Fibroblast of peridontal ligament (primary cell): ENCODE results near the gene NOL4.
"Not testable (repeated sequence)": the region's sequence is repeated elsewhere in the genome, so short reads cannot be mapped to it uniquely, and the experiment has no call there.

ENCODE experiments used
- DNase-seq: peaks from one replicate; pipeline ENCODE4 v3.0.0-alpha.2; 2010; ENCODE audit errors: extremely low read depth

The NOL4 gene

DNA sequence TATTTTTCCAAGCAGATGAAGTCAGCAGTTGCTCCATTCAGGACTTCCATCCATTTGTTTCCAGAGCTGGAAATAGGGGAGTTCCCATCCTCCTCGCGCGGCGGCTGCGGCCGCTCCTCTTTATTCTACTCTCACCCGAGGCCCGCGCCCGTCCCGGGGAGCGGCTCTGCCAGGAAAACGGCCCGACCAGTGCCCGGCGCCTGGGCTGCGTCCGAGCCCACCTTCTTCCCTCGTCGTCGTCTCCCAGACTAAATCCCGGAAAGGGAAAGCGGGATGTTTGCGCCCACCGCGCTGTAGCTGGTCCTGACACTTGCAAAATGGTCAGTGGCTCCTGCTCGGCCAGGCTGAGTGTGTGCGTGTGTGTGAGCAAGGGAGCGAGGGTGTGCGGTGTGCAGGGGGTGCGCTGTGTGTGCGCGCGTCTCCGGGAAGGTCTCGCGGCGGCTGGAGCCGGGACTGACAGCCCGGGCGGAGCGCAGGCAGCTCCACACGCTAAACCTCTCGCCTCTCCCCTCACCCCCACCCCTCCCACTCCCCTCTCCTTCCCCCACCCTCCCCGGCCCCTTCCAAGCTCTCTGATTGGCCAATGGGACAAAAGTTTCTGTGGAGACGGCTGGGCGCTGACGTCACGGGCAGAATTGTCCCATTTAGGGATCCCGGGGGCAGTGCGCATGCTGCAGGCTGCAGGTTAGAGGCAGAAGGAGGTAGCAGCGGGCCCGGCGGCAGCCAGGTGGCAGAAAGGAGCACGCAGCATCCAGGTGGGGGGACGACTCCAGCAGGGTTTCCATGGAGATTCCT lies at the start of gene NOL4:
Gene NOL4 (minus strand): TSS at position 491 of the 795 bp plus-strand sequence. CDS start 1,660 bp downstream, outside the sequence.
- DNase-seq: no peak

DNA sequence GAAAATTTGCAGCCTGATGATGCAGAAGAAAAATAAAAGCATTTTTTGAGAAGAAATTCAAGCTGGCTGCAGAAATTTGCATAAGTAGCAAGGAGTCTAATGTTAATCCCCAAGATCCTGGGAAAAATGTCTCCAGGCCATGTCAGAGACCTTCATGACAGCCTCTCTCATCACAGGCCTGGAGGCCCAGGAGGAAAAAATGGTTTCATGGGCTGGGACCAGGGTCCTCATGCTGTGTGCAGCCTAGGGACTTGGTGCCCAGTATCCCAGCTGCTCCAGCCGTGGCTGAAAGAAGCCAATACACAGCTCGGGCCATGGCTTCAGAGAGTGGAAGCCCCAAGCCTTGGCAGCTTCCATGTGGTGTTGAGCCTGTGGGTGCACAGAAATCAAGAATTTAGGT lies 41.3 kb upstream of the NOL4 start:
- not testable (repeated sequence) for DNase-seq

- no peak for DNase-seq
Observed at GRCh38 chr18:34261865-34262780, 37.4 kb upstream of the NOL4 start.

- no peak for DNase-seq
Observed at GRCh38 chr18:34258176-34258575, 33.5 kb upstream of the NOL4 start.

DNA sequence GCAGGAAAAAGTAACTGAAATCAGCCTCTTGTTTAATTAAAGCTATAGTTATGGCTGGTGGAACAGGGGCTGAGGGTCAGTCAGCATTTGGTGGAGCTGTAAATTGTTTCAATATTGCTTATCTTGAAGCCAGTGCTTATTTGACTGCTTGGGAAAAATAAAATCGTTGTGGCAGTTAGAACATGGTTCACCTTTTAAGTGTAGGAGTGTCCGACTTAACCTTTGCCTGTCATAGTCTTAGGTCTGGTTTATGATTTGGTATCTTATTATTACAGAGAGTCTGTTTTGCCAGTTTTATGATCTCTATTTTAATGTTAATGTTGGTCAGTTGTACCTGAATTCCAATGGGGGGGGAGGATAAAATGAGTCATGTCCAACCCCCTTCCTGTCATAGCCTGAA lies 27.2 kb upstream of the NOL4 start:
- no peak for DNase-seq

GRCh38 chr18:34248727-34249126 lies 24.0 kb upstream of the NOL4 start:
- no peak for DNase-seq

- DNase-seq: no peak
Observed at GRCh38 chr18:34242739-34243138, 18.0 kb upstream of the NOL4 start.

GRCh38 chr18:34233781-34234388 lies 9.2 kb upstream of the NOL4 start:
- not testable (repeated sequence) for DNase-seq

GRCh38 chr18:34225218-34225553 lies 473 bp upstream of the NOL4 start:
- no peak for DNase-seq

DNA sequence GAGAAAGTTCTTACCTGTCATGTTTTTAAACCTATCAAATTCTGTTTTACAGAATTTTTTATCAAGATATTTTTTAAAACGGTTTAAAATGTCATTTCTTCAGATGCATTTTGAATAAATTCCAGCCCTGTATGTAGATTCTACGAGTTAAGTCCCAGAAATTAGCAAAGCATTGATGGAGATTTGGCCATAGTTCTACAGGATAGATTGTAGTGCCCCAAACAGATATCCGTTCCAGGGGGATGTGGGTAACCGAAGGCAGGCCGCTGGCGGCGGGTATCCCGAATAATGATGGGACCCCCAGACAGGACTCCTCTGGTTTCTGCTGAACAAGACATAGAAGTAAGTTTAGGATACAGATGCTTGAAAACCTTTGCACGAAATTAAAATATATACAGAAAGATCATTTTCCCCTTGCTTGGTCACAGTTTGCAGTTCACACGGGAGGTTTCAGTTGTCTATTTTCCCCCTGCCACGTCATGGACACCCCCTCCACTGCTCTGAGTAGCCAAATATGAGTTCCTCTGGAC lies 755 bp downstream of the NOL4 start:
- DNase-seq: no peak

DNA sequence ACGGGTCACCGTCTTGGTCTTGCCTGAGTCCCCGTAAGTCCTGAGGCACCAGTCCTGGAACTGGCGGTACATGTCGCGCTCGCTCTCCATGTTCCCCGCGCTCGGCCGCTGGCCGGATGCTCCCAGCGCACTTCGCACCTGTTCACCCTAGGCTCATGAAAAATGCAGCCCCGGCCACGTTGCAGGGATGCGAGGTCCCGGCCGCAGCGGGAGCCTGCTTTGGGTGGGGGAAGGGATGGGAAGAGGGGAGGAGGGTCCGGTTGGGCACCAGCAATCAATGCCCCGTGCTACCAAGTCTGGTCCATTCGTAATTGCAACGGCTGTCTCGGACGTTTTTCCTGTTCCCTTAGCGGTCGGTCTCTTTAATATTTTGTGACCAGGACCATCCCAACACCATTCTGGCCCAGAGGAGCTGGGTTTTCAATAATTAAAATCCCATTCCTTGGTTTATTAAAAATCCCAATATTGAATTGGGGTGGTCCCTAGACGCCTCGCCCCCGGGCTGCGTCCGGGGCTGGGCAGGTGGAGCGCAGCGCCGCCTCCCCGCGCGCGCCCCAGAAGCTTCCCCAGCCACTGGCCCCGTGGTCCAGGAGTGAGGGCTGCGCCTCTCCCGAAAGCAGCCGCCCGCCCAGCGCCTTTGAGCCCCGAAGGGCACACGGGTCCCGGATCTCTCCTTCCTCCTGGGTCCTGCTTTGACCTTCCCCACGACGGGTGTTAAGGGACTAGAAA lies 1.4 kb downstream of the NOL4 start:
- no peak for DNase-seq

DNA sequence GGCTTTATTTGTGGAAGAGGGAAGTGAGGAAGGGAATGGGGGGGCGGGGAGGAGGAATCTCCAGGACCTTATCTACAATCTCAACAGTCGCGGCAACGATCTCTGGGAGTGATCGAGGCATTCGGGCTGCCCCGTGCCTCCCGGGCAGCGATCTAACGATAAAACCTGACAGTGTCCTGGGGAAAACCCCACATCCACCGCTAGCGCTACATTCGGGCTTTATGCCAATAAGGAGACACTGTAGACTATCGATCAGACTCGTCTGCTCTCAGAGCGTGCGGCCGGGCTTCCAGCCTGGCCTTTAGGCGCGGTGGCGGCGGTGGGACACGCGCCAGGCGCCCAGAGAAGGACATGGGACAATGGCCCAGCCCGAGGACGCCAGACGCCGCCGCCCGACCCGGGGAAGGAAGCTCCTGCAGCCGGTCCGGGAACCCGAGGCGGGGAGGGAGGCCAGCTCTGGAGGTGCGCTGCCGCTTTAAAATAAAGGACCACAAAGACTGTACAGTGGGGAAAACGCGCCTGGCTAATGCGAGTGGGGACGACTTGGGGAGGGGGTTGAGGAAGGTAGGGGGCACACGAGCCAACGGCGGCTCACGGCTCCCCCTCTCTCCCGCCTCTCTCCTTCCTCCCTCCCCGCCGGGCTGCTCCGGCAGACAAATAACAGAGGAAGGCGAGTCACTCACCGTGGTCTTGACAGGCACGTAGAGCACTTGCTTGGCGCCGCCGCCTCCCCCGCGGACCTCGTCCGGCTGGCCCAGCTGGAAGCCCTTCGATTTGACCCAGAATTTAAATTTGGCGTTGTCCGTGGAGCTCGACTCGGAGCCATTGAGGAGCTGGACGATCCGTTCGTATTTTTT lies 2.2 kb downstream of the NOL4 start:
- DNase-seq: no peak

DNA sequence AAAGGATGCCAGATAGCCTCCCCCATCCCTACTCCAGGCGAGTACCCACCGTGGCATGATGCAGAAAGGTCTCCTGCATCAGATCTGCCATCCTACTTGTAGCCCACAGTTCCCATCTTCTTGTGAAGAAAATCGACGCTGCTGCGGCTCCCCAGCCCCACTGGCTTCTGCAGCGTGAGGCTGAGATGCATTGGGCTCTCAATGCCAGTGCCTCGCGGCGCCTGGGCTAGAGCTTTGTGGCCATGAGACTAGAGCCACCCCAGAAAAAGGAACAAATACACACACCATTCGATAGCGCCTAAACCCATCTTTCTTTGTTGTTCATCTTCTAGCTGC lies 2.8 kb downstream of the NOL4 start:
- no peak for DNase-seq

- DNase-seq: no peak
Observed at GRCh38 chr18:34220081-34220815, 4.5 kb downstream of the NOL4 start.

GRCh38 chr18:34219651-34220050 lies 5.1 kb downstream of the NOL4 start:
- DNase-seq: no peak

DNA sequence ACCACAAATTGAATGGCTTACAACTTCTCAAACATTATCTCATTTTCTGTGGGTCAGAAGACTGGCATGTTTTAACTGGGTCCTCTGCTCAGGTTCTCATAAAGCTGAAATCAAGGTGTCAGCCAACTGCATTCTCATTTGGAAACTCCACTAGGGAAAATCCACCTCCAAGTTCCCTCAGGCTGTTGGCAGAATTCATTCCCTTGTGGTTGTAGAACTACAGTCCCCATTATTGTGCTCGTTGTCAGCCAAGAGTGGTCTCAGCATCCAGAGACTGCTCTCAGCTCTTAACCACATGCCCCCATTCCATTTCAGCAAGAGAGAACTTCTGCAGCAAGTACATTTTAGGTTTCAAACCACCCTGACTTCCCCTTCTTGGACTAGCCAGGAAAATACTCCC lies 12.2 kb downstream of the NOL4 start:
- DNase-seq: no peak

DNA sequence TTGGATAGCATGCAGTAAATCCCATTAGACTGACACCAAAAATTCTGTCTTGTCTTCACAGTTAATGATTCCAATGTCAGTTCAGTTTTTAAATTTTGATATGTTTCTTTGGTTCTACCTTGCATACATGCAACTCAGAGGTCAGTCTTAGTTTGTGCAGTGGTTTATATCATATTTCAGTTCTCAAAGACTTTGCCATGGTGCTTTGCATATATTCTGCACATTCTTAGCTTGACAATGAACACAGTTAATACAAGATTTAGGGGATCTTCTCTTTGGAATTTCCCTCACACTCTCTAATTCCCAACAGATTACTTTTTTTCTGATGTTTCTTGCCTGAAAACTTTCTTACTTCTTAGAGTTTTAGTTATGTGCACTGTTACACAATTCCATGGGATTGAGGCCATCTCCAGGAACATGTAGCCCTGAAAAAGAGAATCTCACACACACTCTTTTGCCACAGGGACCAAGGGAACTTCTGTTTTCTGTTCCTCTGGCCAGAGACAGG lies 17.3 kb downstream of the NOL4 start:
- DNase-seq: no peak

GRCh38 chr18:34203866-34204265 lies 20.8 kb downstream of the NOL4 start:
- no peak for DNase-seq

DNA sequence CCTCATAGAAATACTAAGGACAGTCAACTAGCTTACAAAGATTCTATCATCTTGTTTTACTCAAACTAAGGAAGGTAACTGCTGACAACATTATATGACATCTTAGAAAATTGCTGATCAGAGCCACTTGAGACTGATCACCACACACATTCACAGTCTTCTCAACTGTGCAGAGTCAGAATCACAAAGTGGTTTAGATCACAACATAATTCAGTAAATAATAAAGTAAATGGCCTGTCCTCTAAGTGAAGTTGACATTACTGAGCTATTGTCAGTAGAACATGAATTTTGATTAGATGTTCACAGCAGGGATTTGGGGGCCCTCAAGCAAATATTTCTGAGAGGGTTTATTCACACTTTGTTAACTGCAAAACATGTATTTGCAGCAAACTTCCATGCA lies 28.5 kb downstream of the NOL4 start:
- DNase-seq: no peak

DNA sequence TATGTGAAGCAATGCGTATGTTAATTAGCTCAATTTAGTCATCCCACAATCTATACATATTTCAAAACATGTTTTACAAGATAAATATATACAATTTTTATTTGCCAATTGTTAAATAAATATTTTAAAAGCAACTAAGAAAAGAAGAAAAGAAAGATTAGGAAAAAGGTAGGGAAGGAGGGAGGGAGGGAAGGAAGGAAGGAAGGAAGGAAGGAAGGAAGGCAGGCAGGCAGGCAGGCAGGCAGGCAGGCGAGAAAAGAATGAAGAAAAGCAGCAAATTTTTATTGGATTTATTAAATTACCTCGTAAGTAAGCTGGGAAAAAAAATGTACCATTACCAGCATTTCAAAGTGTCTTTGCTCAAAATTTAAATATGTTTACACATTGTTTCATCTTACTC lies 30.5 kb downstream of the NOL4 start:
- DNase-seq: no peak
